NOMO-1 (cell line): ENCODE results near the gene TERT.
"Not testable (repeated sequence)": the region's sequence is repeated elsewhere in the genome, so short reads cannot be mapped to it uniquely, and the experiment has no call there.

Experiments
- DNase-seq, 2 experiments: peaks; one replicate each; lab custom pipeline; 2025; ENCODE audit not compliant: unreplicated experiment in 2 of 2; lab: John Stamatoyannopoulos, UW

The TERT gene

GRCh38 chr5:1280177-1281037 is 14.5 kb downstream of the TERT start:
- DNase-seq = no peak

GRCh38 chr5:1279443-1280151 is 15.3 kb downstream of the TERT start:
- no peak for DNase-seq

DNA sequence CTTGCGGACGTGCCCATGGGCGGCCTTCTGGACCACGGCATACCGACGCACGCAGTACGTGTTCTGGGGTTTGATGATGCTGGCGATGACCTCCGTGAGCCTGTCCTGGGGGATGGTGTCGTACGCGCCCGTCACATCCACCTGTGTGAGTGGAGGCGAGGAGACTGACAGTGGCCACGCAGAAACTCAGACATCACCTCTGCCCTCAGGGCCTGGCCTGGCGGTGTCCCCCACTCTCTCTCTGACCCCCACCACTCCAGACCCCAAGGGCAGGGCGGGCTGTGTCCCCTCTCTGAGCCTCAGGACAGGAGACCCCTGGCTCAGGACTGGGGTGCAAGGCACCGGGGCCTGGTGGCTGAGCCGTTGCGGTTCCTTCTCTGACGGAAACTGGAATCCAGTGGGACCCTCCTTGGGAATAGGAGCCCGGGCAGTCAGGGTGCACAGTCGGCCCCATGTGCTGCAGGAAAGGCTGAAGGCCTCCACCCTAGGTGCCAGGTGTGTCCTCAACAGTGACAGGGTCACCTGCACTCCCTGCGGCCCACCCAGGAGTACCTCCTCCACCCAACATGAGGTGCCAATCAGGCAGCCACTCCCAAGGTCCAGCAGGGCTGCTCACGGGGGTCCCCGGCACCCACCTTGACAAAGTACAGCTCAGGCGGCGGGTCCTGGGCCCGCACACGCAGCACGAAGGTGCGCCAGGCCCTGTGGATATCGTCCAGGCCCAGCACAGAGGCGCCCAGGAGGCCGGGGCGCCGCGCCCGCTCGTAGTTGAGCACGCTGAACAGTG is 16.0 kb downstream of the TERT start:
- no peak for DNase-seq

GRCh38 chr5:1278216-1278615 is 16.7 kb downstream of the TERT start:
- no peak for DNase-seq

DNA sequence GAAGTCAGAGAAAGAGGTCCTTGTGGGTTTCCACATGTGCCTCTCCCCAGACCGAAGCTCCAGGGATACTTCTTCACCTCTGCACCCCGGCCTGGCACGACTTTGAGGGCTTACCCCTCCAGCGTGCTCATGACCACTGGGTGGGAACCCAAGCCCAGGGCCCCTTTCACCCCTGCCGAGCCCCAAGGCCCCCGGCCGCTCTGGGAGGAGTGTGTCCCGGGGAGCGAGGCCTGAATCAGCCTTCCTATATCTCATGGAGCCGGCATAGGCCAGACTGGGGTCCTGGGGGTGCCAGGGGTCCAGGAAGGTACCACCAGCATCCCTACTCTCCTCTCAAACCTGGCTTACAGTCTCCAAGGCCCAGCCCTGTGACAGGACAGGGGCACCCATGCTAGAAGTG is 17.1 kb downstream of the TERT start:
- DNase-seq = no peak

DNA sequence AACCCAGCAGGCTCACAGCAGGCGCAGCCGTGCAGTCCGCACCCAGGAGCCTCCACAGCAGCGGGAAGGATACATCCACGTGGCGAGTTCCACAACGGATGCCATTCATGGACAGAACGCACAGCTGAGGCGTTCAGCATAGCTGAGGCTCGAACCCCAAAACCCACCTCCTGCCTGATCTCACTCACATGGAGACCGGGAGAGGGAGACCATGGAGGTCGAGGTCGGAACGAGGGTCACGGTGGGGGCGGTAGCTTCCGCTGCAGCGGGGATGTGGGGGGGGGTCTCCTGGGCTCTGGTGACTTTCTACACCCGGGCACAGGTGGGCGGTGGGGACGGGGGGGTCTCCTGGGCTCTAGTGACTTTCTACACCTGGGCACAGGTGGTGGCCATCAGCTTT is 17.5 kb downstream of the TERT start:
- DNase-seq = no peak

- no peak for DNase-seq
Measured at GRCh38 chr5:1276930-1277329, 17.9 kb downstream of the TERT start.

GRCh38 chr5:1275397-1276391 is 19.2 kb downstream of the TERT start:
- DNase-seq = not testable (repeated sequence)

- no peak for DNase-seq
Measured at GRCh38 chr5:1274471-1274870, 20.4 kb downstream of the TERT start.

DNA sequence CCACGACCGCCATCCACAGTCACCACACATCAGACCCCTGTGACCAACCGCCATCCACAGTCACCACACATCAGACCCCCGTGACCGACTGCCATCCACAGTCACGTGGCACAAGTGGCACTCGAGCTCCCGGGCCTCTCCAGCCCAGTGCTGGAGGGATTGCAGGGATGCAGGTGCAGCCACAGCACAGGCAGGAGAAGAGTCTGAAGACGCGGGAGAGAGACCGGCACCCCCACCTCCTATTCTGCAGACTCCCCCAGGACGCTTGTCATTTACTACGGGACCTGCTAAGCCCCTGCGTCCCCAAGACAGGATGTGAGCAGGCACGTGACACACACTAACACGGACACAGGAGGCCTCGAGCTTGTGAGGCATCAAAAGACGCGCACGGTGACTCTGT is 21.1 kb downstream of the TERT start:
- DNase-seq = no peak

GRCh38 chr5:1272201-1272600 is 22.7 kb downstream of the TERT start:
- no peak for DNase-seq

- DNase-seq = no peak
Measured at GRCh38 chr5:1270933-1271914, 23.6 kb downstream of the TERT start.

GRCh38 chr5:1270426-1270825 is 24.4 kb downstream of the TERT start:
- DNase-seq = no peak

GRCh38 chr5:1268666-1269065 is 26.2 kb downstream of the TERT start:
- no peak for DNase-seq

GRCh38 chr5:1268056-1268455 is 26.8 kb downstream of the TERT start:
- DNase-seq = no peak

DNA sequence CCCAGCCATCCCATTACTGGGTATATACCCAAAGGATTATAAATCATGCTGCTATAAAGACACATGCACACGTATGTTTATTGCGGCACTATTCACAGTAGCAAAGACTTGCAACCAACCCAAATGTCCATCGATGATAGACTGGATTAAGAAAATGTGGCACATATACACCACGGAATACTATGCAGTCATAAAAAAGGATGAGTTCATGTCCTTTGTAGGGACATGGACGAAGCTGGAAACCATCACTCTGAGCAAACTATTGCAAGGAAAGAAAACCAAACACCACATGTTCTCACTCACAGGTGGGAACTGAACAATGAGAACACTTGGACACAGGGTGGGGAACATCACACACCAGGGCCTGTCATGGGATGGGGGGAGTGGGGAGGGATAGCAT is 27.4 kb downstream of the TERT start:
- not testable (repeated sequence) for DNase-seq

DNA sequence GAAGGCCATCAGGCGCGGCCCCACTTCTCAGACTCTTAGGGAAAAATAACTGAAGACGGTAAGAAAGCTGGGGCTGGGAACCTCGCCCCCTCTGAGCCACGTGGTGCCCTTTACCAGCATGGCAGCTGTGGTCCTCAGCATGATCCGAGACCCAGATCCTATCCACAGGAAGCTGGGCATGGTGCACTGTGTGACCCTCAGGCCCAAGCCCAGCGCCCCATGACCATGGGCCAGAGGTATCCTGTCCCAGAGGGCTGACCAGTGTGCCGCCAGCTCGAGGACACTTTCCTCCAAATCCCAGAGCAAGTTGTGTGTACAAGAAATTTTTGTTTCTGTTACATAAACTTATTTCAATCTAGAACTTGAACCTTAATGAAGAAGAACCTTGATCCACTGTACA is 28.1 kb downstream of the TERT start:
- no peak for DNase-seq

- no peak for DNase-seq
Measured at GRCh38 chr5:1265461-1266455, 29.1 kb downstream of the TERT start.
